Medulla oblongata (tissue), 1 donor: Measurements from ENCODE around the gene ZBTB11.
"Not testable (repeated sequence)": the region's sequence is repeated elsewhere in the genome, so short reads cannot be mapped to it uniquely, and the experiment has no call there.

ENCODE experiments used
- DNase-seq: peaks from one replicate; pipeline ENCODE4 v3.0.0-alpha.2; 2015; ENCODE audit errors: extremely low spot score

ZBTB11 gene

DNA sequence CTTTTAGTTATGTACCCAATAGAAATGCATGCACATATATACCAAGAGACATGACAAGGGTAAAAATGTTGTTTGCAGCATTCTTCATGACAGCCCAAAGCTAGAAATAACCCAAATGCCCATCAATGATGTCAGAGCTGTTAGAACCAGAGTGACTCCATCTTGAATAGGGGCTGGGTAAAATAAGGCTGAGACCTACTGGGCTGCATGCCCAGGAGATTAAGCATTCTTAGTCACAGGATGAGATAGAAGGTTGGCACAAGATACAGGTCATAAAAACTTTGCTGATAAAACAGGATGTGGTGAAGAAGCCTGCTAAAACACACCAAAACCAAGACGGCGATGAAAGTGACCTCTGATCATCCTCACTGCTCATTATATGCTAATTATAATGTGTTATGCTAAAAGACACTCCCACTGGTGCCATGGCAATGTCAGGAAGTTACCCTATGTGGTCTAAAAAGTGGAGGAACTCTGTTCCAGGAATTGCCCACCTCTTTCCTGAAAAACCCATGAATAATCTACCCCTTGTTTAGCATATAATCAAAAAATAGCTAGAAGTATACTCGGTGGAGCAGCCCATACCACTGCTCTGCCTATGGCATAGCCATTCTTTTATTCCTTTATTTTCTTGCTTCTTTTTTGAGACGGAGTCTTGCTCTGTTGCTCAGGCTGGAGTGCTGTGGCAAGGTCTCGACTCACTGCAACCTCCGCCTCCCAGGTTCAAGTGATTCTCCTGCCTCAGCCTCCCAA, 32.9 kb downstream of the ZBTB11 start:
- no peak for DNase-seq

DNA sequence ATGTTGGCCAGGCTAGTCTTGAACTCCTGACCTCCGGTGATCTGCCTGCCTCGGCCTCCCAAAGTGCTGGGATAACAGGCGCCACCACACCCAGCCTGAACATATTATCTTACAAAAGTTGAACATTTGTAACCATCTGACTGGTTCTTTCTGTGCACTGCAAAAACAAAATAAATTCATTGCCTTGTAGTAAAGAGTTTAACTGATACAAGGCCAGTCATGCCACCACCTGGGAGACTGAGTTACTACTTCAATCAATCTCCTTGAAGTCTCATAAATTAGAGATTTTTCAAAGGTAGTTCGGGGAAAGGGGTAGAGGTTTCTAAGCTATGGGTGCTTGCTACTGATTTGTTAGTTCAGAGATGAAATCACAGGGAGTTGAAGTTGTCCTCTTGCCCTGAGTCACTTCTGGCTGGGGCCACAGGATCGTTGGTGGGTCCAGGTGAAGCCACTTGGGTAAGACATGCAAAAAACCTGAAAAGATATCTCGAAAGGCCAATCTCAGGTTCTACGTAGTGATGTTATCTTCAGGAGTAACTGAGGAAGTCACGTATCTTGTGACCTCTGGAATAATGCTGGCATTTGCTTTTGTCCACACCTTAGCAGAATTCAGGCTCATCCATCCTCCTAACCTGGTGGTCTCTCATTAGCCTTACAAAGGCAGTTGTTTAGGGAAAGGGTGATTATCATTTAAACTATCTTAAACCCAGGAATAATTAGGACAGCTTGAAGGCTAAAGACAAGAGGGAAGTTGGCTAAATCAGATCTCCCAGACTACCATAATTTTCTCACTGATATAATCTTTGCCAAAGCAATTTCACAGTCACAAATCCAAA, 33.7 kb downstream of the ZBTB11 start:
- DNase-seq: no peak

DNA sequence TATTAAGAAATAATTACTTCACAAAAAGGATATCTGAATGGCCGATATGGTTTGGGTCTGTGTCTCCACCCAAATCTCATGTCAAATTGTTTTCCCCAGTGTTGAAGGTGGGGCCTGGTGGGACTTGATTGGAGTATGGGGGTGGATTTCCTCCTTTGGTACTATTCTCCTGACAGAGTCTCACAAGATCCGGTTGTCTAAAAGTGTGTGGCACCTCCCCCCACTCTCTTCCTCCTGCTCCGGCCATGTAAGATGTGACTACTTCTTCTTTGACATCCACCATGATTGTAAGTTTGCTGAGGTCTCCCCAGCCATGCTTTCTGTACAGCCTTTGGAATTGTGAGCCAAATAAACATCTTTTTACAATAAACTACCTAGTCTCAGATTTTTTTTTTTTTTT, 34.5 kb downstream of the ZBTB11 start:
- no peak for DNase-seq

DNA sequence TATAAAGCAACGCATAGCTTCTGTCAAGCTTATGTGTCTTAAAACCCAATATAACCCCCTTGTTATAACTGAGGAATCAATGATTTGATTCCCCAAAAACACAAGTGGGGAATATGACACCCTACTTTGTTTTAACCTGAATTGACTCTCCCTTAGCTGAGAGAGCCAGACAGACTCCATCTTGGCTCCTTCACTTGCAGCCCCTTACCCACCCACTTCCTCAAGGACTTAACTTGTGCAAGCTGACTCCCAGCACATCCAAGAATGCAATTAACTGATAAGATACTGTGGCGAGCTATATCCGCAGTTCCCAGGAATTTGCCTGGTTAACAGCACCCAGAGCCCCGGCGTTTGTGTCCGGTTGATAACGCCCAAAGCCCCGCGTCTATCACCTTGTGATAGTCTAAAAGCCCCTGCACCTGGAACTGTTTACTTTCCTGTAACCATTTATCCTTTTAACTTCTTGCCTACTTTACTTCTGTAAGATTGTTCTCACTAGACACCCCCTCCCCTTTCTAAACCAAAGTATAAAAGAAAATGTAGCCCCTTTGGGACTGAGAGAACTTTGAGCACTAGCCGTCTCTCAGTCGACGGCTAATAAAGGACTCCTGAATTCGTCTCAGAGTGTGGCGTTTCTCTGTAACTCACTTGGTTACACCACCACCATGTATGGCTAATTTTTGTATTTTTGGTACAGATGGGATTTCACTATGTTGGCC, 35.4 kb downstream of the ZBTB11 start:
- not testable (repeated sequence) for DNase-seq

DNA sequence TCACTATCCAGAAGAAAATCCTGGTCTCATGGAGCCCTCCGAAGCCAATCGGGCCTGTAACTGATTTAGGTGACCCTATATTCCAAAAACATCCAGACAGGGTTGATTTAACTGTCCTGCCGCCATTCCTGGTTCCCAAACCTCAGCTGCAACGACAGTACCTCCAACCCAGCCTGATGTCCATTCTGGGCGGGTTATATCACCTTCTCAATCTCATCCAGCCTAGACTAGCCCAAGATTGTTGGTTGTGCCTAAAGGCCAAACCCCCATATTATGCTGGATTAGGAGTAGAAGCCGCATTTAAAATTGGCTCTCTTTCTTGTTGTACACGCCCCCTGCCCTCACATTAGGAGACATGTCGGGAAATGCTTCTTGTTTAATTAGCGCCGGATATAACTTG, 36.7 kb downstream of the ZBTB11 start:
- no peak for DNase-seq

DNA sequence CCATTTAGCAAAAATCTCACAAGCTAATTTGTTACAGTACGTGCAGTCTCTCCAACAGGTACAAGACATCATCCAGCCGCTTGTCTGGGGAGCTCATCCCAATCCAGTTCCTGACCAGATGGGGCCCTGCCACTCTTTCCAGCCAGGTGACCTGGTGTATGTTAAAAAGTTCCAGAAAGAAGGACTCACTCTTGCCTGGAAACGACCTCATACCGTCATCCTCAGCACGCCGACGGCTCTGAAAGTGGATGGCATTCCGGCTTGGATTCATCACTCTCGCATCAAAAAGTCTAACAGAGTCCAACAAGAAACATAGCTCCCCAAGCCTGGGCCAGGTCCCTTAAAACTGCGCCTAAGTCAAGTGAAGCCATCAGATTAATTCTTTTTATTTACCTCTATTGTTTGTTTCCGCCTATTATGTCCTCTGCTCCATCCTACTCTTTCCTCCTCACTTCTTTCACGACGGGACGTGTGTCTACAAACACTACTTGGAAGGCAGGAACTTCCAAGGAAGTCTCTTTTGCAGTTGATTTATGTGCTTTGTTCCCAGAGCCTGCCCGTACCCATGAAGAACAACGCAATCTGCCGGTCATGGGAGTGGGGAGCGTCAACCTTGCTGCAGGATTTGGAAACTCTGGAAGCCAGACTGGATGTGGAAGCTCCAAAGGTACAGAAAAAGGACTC, 37.5 kb downstream of the ZBTB11 start:
- no peak for DNase-seq

- DNase-seq: no peak
Measured at GRCh38 chr3:101638261-101638745, 38.6 kb downstream of the ZBTB11 start.

GRCh38 chr3:101637451-101637850, 39.5 kb downstream of the ZBTB11 start:
- no peak for DNase-seq

GRCh38 chr3:101635954-101636798, 40.8 kb downstream of the ZBTB11 start:
- DNase-seq: peak; percentile 36

DNA sequence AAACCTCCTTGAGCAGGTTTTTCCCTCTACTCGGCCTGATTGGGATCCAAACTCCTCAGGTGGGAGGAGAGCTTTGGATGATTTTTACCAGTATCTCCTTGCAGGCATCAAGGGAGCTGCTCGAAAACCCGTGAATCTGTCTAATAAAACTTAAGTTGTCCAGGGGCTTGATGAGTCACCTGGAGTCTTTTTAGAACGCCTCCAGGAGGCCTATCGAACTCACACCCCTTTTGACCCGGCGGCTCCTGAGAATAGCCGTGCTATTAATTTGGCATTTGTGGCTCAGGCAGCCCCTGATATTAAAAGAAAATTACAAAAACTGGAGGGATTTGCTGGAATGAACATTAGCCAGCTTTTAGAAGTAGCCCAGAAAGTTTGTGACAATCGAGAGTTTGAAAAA, 41.6 kb downstream of the ZBTB11 start:
- no peak for DNase-seq

DNA sequence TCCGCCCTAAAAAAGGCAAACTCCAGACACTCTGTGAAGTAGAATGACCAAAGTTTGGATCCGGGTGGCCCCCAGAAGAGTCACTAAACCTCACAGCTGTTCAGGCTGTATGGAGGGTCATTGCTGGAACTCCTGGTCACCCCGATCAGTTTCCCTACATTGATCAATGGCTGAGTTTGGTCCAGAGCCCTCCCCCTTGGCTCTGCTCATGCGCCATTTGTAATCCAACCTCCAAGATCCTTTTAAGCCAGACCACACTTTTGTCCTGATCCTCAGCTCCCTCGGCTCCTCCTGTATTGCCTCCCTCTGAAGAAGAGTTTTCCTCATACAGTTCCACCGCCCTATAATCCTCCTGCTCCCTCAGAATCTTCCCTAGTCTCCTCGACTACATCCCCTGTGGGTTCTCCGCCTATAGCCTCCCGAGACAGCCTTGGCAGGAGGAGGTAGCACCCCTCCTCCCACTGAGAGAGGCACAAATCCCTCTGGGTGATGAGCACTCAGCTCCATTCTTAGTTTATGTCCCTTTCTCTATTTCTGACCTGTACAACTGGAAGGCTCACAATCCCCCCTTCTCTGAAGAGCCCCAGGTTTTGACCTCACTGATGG, 42.2 kb downstream of the ZBTB11 start:
- DNase-seq: no peak

- DNase-seq: no peak
Measured at GRCh38 chr3:101633186-101633585, 43.7 kb downstream of the ZBTB11 start.

GRCh38 chr3:101632586-101632985, 44.3 kb downstream of the ZBTB11 start:
- no peak for DNase-seq

DNA sequence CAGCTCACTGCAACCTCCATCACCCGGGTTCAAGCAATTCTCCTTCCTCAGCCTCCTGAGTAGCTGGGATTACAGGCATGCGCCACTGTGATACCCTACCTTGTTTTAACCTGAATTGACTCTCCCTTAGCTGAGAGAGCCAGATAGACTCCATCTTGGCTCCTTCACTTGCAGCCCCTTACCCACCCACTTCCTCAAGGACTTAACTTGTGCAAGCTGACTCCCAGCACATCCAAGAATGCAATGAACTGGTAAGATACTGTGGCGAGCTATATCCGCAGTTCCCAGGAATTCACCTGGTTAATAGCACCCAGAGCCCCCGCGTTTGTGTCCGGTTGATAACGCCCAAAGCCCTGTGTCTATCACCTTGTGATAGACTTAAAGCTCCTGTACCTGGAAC, 45.0 kb downstream of the ZBTB11 start:
- DNase-seq: not testable (repeated sequence)

- DNase-seq: no peak
Measured at GRCh38 chr3:101631098-101631796, 45.7 kb downstream of the ZBTB11 start.

- DNase-seq: no peak
Measured at GRCh38 chr3:101629219-101629618, 47.7 kb downstream of the ZBTB11 start.

GRCh38 chr3:101625879-101626278, 51.1 kb downstream of the ZBTB11 start:
- no peak for DNase-seq

DNA sequence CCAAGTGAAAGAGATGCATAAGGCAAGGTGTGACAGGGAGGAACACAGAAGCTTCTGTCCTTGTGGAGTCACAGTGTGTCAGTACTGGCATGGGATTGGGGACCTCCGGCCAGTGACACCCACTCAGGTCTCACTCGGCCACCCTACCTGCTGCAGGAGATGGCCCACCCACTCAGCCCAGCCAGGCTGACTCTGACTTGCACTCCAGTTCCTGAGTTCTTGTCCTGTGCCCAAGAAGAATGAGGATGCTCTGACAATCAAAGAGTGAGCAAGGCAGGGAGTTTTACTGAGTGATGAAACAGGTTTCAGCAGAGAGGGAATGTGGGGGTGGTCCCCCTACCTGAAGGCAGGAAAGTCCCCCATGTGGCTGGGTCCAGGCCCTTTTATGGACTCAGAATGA, 52.1 kb downstream of the ZBTB11 start:
- DNase-seq: no peak

- no peak for DNase-seq
Measured at GRCh38 chr3:101623656-101624055, 53.3 kb downstream of the ZBTB11 start.

DNA sequence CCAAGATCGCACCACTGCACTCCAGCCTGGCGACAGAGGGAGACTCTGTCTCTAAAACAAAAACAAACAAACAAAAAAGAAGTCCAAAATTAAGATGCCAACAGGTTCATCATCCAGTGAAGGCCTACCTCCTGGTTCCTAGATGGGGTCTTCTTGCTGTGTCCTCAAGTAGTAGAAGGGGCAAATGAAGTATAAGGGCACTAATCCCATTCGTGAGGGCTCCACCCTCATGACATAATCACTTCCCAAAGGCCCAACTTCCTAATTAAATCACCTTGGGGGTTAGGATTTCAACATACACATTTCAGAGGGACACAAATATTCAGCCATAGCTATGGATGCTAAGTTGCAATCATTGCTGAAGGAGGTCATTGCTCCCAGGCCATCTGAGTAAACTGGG, 57.2 kb downstream of the ZBTB11 start:
- no peak for DNase-seq
